ENCODE results near the gene ARRB1.

Gene ARRB1

DNA sequence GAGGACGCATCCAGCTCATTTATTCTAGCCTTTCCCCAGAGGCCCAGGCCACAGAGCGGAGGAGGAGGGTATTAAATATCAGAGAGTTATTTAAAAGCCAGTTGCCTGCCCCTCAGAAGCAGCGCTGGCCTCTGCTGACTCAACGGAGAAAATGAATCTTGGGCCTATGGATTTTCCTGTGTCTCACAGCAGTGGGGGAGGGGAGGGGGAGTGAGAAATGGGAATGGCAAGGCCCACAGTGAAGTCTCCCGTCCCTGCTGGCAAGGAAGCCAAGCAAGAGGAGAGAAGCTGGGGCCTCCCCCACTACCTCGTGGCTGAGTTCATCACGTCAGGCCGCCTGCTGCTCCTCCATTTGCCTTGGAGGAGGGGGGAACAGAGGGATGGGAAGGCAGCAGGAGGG lies 115.4 kb downstream of the ARRB1 start:
- DNase-seq (ENCODE audit: low read depth): no peak
- no peak overlapping the region for H3K4me3 ChIP-seq (ENCODE audit: control insufficient read depth, low read depth, low read length)
- TF ChIP-seq, protein P1, sequence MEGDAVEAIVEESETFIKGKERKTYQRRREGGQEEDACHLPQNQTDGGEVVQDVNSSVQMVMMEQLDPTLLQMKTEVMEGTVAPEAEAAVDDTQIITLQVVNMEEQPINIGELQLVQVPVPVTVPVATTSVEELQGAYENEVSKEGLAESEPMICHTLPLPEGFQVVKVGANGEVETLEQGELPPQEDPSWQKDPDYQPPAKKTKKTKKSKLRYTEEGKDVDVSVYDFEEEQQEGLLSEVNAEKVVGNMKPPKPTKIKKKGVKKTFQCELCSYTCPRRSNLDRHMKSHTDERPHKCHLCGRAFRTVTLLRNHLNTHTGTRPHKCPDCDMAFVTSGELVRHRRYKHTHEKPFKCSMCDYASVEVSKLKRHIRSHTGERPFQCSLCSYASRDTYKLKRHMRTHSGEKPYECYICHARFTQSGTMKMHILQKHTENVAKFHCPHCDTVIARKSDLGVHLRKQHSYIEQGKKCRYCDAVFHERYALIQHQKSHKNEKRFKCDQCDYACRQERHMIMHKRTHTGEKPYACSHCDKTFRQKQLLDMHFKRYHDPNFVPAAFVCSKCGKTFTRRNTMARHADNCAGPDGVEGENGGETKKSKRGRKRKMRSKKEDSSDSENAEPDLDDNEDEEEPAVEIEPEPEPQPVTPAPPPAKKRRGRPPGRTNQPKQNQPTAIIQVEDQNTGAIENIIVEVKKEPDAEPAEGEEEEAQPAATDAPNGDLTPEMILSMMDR (IDR thresholded peaks at IDR 0.05; ENCODE audit: control insufficient read depth, insufficient read depth, low read depth, low read length, missing control alignments): no peak

- peak; percentile 3 for DNase-seq (ENCODE audit: low read depth)
- TF ChIP-seq, protein P1 (IDR thresholded peaks at IDR 0.05; ENCODE audit: control insufficient read depth, insufficient read depth, low read depth, low read length, missing control alignments): no peak
Measured at GRCh38 chr11:75233754-75234172, 117.7 kb downstream of the ARRB1 start.

GRCh38 chr11:75230621-75231020 lies 120.8 kb downstream of the ARRB1 start:
- no peak overlapping the region for H3K4me3 ChIP-seq (ENCODE audit: control insufficient read depth, low read depth, low read length)
- DNase-seq (ENCODE audit: low read depth): no peak
- TF ChIP-seq, protein P1 (IDR thresholded peaks at IDR 0.05; ENCODE audit: control insufficient read depth, insufficient read depth, low read depth, low read length, missing control alignments): no peak

More at GRCh38 chr11:75233754-75234172, 117.7 kb downstream of the ARRB1 start:
- H3K4me3 ChIP-seq (ENCODE audit: control insufficient read depth, low read depth, low read length): no peak overlapping the region

DNA sequence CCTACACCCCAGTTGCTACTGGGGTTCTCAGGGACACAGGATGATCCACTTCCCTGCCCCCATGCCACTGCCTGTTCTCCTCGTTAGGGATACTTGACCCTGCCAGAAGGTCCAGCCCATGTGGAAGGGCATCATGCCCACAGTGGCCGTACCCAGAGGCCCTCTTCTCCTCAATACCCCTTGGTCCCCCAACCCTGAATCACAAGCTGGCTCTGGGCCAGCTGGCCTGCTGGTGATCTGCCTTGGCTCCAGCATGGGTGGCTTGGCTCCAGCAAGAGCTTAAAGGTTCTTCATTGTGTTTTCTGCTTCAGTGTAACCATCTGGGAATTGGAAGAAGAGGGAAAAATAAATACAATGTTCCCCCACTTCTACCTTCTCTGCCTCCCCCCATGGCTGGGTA lies 122.0 kb downstream of the ARRB1 start:
- TF ChIP-seq, protein P1 (IDR thresholded peaks at IDR 0.05; ENCODE audit: control insufficient read depth, insufficient read depth, low read depth, low read length, missing control alignments): no peak
- no peak overlapping the region for H3K4me3 ChIP-seq (ENCODE audit: control insufficient read depth, low read depth, low read length)
- no peak for DNase-seq (ENCODE audit: low read depth)

GRCh38 chr11:75225794-75226193 lies 125.7 kb downstream of the ARRB1 start:
- DNase-seq (ENCODE audit: low read depth): no peak
- TF ChIP-seq, protein P1 (IDR thresholded peaks at IDR 0.05; ENCODE audit: control insufficient read depth, insufficient read depth, low read depth, low read length, missing control alignments): no peak
- H3K4me3 ChIP-seq (ENCODE audit: control insufficient read depth, low read depth, low read length): no peak overlapping the region

DNA sequence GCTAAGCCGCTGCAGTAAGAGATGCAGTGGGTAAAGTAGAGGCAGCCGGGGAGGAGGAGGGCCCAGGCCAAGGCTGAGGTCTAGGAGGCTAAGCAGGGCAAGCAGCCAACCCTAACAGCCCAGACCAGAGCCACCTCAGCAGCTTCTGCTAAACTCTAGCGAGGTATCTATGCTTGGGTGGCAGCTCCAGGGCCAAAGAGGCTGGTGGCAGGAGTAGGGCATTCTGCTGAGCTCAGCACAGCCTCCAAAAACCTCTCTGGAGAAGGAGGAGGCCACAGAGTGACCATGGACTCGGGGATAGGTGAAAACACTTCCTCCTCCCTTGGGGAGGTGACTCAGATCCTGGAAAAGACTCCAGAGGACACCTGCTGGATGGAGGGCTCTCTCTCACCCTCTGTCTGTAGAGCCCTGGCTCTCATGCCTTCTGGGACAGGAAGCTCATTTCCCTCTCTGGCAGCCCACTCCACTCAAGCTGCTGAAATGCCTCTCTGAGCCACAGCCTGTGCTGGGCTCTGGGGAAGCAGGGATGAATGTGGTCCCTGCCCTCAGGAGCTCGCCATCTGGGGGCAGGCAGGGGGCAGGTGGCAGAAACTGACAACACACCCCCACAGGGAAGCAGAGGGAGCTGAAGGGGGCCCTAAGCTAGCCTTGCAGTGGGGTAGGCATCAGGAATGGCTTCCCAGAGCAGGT lies 127.4 kb downstream of the ARRB1 start:
- TF ChIP-seq, protein P1 (IDR thresholded peaks at IDR 0.05; ENCODE audit: control insufficient read depth, insufficient read depth, low read depth, low read length, missing control alignments): no peak
- DNase-seq (ENCODE audit: low read depth): no peak
- H3K4me3 ChIP-seq (ENCODE audit: control insufficient read depth, low read depth, low read length): no peak overlapping the region
